GM18502 (cell line): ENCODE measurements around the gene ARFIP1.

Source experiments
- ATAC-seq: cut with Tn5 transposase; IDR thresholded peaks from one replicate; pipeline ENCODE4 v1.9.1; 2021; ENCODE audit warnings: mild to moderate bottlenecking; ENCODE audit not compliant: unreplicated experiment, poor library complexity

Gene ARFIP1

DNA sequence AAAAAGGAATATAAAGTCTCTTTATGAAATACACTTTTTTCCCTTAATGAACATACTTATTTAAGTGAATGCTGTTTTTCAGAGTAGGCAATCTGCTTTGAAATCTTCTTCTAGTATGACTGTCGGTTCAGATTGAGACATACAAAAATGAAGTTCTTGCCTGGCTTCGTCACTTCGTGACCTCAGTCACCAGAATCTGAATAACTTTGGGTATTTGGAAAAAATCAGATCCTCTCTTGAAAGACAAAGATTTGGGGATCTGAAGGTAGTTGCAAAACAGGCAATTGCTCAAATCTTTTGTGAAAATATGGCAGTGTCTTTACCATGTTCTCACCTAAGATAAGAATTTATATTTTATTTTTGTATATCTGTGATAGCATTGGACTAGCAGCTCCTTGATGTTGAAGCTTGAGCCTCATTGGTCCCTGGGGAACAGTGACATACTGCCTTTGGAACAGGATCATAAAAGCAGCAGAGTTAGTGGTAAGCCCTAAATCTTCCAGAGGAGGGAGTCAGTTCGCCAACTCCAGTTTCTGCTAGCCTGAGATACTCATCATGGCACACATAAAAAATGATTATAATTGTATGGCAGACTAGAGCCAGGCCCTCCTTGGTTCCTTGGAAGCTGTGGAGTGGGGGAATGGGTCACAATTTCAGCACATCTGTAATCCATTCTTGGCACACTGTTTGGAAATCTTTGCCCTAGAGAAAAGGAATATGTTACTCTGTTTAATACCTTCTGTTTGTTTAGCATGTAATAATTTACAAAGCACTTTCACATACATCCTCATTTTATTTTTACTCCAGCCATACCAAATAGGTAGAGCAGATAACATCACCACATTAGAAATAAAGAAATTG is 5.0 kb downstream of the ARFIP1 start:
- no peak for ATAC-seq

DNA sequence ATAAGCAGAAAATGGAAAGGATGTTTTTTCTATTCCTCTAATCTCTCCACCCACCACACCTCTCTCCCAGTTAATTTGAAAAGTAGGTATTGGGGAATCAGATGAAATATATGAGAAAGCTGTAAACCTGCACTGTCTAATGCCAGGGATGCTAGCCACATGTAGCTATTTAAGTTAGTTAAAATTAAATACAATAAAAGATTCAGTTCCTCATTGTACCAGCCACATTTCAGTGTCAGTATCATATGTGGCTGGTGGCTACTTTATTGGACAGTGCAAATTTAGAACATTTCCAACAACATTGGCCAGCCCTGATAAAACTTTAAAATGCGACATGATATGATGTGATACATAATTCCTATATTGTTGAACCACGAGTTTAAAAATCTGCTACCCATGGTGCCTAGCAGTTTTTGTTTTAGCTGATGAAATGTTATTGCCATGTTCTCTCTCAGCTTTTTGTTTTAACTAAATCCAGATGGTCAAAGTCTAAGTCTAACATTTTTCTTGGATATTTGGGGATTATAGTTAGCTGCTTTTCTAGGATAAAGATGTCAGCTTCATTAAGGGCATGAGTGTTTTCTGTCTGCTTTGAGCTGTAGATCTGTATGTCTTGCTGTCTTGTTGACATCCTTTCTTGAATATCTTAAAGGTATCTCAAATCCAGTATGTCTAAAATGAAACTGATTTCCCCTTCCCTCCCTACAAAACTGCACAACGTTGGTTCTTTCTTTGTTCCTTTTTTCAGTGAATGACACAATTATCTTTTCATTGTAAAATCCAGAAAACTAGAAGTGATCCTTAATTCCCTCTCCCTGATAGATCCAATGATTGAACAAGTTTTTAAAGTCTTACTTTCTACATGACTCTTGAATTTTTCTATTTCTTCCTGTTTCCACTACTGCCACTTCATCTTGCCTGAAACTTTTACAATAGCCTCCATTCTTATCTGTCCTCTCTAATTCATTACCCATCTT is 6.2 kb downstream of the ARFIP1 start:
- ATAC-seq = peak; percentile 41

DNA sequence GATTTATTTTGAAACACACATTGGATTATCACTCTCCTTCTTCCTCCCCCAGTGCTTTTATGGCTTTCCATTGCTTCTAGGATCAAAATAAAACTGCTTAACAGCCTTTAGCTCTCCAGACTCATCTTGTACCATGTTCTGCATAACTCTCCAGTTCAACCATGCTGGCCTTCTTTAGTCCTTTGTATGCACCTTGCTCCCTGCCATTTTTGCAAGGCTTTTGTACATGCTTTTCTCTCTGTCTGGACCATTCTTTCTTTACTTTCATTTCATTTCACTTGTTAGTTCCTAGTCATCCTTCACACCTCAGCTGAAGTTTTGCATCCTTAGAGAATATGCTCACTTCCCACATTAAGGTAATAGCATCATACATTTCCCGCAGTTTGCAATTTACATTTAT is 6.9 kb downstream of the ARFIP1 start:
- ATAC-seq = no peak

DNA sequence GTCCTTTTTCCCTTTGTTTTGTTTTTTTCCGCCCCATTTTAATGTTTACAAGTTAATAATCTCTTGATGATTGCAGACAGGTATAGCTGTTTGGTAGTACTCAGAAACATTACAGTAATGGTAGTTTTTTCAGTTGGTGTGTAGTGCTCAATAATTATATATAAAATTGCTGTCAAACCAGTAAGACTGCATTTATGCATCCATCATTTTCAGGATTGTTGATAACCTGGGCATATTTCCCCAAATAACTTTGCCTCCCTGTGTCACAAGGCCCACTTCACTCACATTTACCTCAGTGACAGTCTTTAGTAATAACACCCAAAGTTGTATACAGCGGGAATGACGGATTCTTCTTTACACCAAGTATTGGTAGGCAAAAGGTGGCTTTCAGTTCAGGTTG is 16.1 kb downstream of the ARFIP1 start:
- ATAC-seq = no peak

DNA sequence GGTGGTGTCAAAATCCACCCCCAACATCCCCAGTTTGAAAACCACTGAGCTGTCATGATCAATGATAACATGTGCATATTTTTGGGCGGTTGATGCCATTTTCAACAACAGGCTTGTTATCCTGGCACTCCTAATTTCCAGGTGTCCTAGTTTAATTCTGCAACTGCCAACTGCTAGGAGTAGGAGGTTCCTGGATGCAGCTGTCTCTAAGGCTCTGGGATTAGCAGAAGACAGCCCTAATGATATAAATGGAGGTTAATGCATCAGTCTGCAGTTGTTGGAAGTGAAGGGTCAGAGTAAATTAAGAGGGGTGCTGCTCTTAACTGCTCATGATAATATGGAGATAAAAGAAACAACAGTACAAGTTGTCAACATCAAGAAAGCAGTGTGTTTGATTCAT is 23.8 kb downstream of the ARFIP1 start:
- ATAC-seq = no peak

DNA sequence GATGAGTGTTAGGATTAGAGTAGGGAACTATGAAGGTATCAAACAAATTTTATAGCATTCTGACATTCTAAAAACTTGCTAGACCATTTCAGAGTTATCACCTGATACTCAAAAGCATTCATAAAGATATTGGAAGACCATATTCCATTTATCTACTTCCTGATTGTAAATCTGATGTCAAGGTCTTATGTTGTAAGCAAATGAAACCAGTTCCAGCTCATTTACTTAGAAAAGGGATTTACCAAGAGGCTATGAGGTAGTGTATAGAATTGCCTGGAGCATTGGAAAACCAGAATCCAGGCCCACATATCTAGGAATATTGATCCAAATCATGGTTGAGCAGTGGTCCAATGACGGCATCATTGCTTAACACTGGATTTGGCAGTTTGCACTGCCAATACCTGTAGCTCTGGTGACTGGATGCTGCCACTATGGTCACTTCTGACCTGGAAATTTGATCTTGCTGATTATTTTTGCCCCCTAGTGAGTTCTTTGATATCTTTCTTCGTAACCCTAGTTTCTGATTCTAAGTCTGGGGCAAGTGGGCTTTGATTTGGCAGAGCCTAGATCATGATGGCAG is 25.4 kb downstream of the ARFIP1 start:
- no peak for ATAC-seq

DNA sequence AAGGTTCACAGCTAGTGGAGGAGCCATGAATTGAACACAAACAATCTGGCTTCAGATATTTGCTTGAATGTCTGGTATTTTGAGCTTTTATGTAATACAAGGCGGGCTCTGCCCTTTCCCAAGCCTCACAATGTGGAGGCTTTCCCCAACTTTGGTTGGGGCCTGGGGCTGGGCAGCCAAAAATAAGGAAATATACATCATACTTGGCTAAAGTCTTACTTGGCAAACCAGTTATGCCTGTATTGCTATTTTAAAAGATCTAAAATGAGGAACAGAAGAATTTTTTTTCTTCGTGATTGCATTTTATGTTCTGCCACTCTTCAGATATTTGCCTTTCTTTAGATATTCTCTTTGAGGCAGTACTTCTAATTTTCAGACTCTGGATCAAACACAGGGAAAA is 26.1 kb downstream of the ARFIP1 start:
- ATAC-seq = no peak

DNA sequence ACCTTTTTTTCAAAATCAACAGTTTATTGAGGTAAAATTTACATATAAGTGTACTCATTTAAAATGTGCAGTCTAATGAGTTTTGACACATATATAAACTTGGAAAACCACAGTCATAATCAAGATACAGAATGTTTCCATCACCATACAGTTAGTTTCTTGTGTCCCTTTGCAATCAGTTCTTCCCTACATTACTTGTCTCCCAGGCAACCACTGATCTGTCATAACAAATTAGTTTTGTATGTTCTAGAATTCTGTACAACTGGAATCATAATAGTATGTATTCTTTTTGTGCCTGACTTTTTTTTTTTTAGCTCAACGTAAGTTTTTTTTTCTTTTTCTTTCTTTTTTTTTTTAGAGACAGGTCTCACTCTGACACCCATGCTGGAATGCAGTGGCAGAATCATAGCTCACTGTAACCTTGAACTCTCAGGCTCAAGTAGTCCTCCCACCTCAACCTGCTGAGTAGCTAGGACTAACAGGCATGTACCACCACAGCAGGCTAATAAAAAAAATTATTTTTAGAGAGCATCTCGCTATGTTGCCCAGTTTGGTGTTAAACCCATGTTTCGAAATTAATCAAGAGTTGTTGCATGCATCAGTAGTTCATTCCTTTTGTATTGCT is 26.9 kb downstream of the ARFIP1 start:
- ATAC-seq = no peak

DNA sequence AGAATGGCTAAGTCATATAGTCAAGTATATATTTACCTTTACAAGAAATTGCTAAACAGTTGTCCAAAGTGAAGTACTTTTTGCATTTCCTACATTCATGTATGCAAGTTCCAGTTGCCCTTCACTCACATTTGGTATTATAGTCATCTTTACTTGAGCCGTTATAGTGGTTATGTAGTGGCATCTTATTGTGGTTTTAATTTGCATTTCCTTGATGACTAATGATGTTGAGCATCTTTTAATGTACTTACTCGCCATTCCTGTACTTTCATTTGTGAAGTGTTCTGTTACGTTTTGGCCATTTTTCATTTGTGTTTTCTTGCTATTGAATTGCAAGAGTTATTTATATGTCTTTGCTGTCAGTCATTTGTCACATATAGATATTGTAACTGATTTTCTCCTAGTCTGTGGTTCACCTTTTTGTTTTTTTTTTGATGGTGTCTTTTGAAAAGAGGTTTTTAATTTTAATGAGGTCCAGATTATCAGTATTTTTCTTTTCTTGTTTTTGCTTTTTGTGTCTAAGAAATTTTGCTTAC is 27.6 kb downstream of the ARFIP1 start:
- ATAC-seq = no peak

DNA sequence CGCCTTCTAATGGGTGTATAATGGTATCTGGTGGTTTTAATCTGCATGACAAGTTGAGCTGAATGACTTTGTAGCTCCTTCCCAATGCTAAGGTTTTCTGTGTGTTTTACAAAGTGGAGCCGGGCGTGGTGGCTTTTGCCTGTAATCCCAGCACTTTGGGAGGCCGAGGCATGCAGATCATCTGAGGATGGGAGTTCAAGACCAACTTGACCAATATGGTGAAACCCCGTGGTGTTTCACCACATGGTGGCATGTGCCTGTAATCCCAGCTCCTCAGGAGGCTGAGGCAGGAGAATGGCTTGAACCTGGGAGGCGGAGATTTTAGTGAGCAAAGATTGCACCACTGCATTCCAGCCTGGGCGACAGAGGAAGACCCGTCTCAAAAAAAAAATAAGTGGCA is 28.9 kb downstream of the ARFIP1 start:
- no peak for ATAC-seq

DNA sequence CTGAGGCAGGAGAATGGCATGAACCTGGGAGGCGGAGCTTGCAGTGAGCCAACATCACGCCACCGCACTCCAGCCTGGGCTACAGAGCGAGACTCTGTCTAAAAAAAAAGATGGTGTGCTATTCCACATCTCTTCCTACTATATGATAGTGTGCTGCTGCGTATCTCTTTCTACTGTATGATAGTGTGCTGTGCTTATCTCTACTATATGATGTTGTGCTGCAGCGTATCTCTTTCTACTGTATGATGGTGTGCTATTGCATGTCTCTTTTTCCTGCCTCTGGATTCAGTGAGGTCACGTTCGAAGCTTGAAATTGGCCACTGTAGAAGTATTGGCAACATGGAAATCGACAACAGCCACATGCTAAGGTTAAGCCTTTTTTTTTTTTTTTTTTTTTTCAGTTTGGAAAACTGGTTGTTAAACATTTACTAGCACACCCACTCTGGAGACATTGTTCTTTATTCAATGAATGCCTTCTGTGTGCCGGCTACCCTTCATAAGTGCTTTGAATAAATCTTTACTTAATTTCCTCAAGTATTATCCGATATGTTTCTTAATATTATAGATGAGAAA is 31.0 kb downstream of the ARFIP1 start:
- ATAC-seq = no peak

DNA sequence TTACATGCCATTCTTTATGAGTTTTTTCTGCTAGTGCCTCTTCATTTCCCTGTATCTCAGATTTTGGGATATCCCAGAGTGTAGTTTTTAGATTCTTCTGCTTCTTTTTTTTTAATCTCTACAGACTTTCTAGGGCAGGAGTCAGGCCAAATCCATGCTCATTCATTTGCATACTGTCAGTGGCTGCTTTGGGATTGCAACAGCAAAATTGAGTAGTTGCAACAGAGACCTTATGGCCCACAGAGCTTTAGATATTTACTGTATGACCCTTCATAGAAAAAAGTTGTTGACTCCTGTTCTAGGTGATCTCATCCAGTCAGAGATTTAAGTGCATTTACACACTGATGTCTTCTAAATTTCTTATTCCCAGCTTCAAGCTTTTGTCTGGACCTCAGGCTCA is 35.3 kb downstream of the ARFIP1 start:
- no peak for ATAC-seq

DNA sequence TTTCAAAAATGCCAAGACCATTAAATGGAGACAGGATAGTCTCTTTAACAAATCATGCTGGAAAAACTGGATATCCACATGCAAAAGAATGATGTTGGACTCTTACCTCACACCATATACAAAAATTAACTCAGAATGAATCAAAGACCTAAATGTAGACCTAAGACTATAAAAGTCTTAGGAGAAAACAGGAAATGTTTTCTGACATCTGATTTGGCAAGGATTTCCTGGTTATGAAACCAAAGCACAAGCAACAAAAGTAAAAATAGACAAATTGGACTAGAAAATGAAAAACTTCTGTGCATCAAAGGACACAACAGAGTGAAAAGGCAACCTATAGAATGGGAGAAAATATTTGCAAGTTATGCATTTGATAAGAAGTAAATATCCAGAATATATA is 37.6 kb downstream of the ARFIP1 start:
- no peak for ATAC-seq

DNA sequence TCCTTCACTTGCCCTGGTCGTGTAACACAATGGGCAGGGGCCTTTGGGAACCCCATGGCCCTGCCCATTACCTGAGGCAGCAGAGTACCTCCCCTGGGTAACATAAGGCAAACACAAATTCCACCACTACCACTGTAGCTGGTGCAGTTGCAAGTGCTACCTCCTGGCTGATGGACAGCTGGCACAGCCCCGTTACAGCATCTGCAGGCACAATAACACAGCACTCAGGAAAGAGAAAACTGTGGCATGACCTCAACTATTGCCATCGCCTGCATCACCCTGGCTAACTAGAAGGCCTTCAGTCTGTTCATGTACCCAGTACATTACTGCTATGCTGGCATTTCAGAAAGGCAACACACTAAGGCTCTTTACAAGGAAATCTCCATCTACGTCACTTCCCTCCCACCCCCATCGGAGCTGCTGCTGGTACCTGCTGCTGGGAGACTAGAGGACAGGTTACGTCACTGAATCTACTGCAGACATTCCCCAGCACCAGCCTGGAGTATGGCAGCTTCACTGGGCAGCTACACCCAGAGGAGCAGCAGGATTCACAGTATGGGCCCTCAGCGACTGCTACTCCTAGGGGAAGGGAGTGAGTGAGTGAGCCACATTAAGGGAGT is 39.4 kb downstream of the ARFIP1 start:
- no peak for ATAC-seq

DNA sequence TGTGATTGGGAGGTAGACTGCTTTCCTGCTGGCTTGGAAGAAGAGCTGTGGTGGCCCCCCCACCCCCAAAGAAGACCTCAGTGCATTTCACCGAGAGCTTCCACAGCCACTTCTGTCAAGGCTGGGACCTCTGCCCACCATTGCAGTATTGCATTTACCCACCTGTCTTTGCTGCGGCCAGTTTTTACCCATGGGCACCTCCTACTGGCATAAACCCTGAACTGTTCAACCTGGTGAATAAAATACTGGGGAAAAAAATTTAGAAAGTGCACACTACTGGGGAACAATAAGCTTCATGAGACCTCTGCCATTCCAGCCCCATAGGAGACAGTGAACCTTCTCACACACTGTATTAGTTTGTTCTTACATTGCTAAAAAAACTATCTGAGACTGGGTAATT is 40.3 kb downstream of the ARFIP1 start:
- ATAC-seq = no peak

DNA sequence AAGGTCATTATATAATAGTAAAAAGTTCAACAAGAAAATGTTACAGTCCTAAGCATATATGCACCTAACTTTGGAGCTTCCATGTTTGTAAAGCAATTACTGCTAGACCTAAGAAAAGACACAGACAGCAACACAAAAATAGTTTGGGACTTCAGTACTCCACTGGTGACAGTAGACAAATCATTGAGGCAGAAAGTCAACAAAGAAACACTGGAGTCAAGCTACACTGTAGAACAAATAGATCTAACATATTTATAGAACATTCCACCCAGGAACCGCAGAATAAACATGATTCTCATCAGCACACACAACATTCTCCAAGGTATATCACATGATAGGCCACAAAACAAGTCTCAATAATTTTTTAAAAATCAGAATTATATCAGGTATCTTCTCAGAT is 42.6 kb downstream of the ARFIP1 start:
- no peak for ATAC-seq

DNA sequence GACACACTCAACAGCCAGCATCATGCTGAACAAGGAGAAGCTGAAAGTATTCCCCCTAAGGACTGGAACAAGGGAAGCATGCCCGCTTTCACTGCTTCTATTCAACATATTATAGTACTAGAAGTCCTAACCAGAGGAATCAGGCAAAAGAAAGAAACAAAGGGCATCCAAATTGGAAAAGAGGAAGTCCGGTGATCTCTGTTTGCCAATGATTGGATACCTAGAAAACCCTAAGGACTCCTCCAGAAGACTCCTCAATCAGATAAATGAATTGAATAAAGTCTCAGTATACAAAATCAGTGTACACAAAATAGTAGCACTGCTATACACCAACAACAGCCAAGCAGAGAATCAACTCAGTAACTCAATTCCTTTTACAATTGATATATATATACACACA is 44.8 kb downstream of the ARFIP1 start:
- ATAC-seq = no peak

DNA sequence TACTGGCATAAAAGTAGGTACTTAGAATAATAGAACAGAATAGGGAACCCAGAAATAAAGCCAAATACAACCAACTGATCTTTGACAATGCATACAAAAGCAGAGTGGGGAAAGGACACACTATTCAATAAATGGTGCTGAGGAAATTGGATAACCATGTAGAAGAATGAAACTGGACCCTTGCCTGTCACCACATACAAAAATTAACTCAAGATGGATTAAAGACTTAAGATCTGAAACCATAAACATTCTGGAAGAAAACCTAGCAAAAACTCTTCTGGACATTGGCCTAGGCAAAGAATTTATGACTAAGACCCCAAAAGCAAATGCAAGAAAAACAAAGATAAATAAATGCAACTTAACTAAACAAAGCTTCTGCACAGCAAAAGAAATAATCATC is 45.6 kb downstream of the ARFIP1 start:
- ATAC-seq = no peak

DNA sequence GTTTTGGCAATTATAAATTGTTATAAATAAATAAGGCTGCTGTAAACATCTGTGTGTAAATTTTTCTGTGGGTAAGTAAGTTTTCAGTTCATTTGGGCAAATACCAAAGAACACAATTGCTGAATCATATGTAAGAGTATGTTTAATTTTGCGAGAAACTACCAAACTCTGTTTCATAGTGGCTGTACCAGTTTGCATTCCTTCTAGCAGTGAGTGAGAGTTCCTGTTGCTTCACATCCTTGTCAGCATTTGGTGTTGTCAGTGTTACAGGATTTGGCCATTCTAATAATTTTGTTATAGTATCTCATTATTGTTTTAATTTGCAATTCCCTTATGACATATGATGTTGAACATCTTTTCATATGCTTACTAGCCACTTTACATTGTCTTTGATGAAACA is 48.4 kb downstream of the ARFIP1 start:
- no peak for ATAC-seq

DNA sequence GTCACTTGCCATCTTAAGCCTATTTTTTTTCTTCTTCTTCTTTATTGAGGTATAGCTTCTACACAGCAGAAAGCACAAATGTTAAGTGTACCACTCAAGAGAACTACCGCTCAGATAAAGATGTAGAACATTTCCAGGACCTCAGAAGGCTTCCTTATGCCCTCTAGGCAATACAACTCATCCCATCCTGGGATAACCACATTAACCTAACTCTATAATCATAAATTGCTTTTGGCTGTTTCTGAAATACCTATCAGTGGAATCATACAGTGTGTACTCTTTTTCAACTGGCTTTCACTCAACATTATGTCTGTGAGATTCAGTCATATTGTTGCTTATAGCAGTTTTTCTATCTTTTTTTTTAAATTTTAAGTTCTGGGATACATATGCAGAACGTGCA is 51.7 kb downstream of the ARFIP1 start:
- no peak for ATAC-seq
